ENCODE measurements around the gene IER3. TPM values are rescaled to one million over a fixed set of nuclear protein-coding genes. Genes with fewer than 3 reads are reported as not detected.

Gene IER3
- total and polyA plus RNA-seq, 2 of the 13 experiments (the other 11 are each of a cell fraction or from before 2014, with no cell fraction given) = 51.1 to 131 TPM

GRCh38 chr6:30747902-30748769 lies 3.8 kb upstream of the IER3 start (continued):
- TF ChIP-seq EP300 (IDR thresholded peaks at IDR 0.05; ENCODE audit: low read depth in 2 of 2, low read length in 2 of 2) (no peak), EP300 (CRISPR knock-in tag; IDR thresholded peaks at IDR 0.05; ENCODE audit: borderline replicate concordance) (no peak), MTERF4 (CRISPR knock-in tag; IDR thresholded peaks at IDR 0.05) (0 out of 2 replicates have a peak, but pooled peaks have one; percentile 39), MAZ (IDR thresholded peaks at IDR 0.05; ENCODE audit: borderline replicate concordance, low read depth, low read length) (no peak), MAZ (CRISPR knock-in tag; IDR thresholded peaks at IDR 0.05; ENCODE audit: low read depth) (no peak), ZNF484 (CRISPR knock-in tag; IDR thresholded peaks at IDR 0.05; ENCODE audit: borderline replicate concordance, low read depth) (no peak), LCORL (IDR thresholded peaks at IDR 0.05) (no peak), LCORL (CRISPR knock-in tag; IDR thresholded peaks at IDR 0.05) (0 out of 2 replicates have a peak, but pooled peaks have one; percentile 7), ZNF124 (CRISPR knock-in tag; IDR thresholded peaks at IDR 0.05) (0 out of 2 replicates have a peak, but pooled peaks have one; percentile 15), GTF3A (CRISPR knock-in tag; conservative IDR thresholded peaks at IDR 0.05) (no peak), MED1 (CRISPR knock-in tag; IDR thresholded peaks at IDR 0.05) (0 out of 2 replicates have a peak, but pooled peaks have one; percentile 13), ZFP90 (CRISPR knock-in tag; IDR thresholded peaks at IDR 0.05; ENCODE audit: borderline replicate concordance) (0 out of 2 replicates have a peak, but pooled peaks have one; percentile 37), MBD4 (IDR thresholded peaks at IDR 0.05; ENCODE audit: borderline replicate concordance, low read length) (no peak), RXRA (CRISPR knock-in tag; IDR thresholded peaks at IDR 0.05) (no peak), SIN3A (IDR thresholded peaks at IDR 0.05; ENCODE audit: borderline replicate concordance, low read depth, low read length) (no peak), HES4 (CRISPR knock-in tag; IDR thresholded peaks at IDR 0.05; ENCODE audit: borderline replicate concordance) (no peak), SALL2 (CRISPR knock-in tag; IDR thresholded peaks at IDR 0.05) (no peak), TOPORS (CRISPR knock-in tag; IDR thresholded peaks at IDR 0.05) (no peak), CSRNP1 (CRISPR knock-in tag; IDR thresholded peaks at IDR 0.05) (0 out of 2 replicates have a peak, but pooled peaks have one; percentile 23), MTF2 (CRISPR knock-in tag; IDR thresholded peaks at IDR 0.05; ENCODE audit: borderline replicate concordance) (no peak), RNF219 (CRISPR knock-in tag; IDR thresholded peaks at IDR 0.05) (0 out of 2 replicates have a peak, but pooled peaks have one; percentile 14), HNRNPL (IDR thresholded peaks at IDR 0.05; ENCODE audit: low read depth, low read length) (no peak), THAP7 (CRISPR knock-in tag; IDR thresholded peaks at IDR 0.05) (no peak)
